GM12878 (cell line): ENCODE results near the gene ZNF687. TPM values are rescaled to one million over a fixed set of nuclear protein-coding genes. Genes with fewer than 3 reads are reported as not detected.
A peak's percentile ranks its signal among the peaks of the same experiment; 100 is the strongest.

Experiments used
- CBFB ChIP-seq: IDR thresholded peaks from 2 replicates; pipeline ENCODE4 v1.6.1; 2016; ENCODE audit warnings: antibody characterized with exemption, low read depth
- CBX3 ChIP-seq: fragments of 200-600 bp; sonication (generic); IDR thresholded peaks from 2 replicates; pipeline ENCODE4 v1.6.1; 2016; ENCODE audit warnings: low read depth, borderline replicate concordance
- EP300 ChIP-seq, 2 experiments: fragments of 150-350 bp in 1 of 2; IDR thresholded peaks; 2 replicates each; pipeline ENCODE4 v1.6.1; 2011 to 2012; ENCODE audit warnings: low read depth in 2 of 2, low read length in 2 of 2, borderline replicate concordance in 1 of 2, improper control_type of control experiment in 1 of 2, inconsistent platforms in 1 of 2; ENCODE audit not compliant: control insufficient read depth in 1 of 2
- FOS ChIP-seq: IDR thresholded peaks from 3 replicates; pipeline ENCODE4 v1.6.1; 2011; ENCODE audit warnings: borderline replicate concordance; ENCODE audit not compliant: insufficient read length; ENCODE audit errors: extremely low read depth
- KLF5 ChIP-seq: fragments of 450-650 bp; IDR thresholded peaks from 2 replicates; pipeline ENCODE4 v1.6.1; 2014; ENCODE audit warnings: mild to moderate bottlenecking; ENCODE audit not compliant: partially characterized antibody
- MTA3 ChIP-seq: IDR thresholded peaks from 2 replicates; pipeline ENCODE4 v1.6.1; 2012; ENCODE audit warnings: low read length, inconsistent platforms, borderline replicate concordance
- MYC ChIP-seq: IDR thresholded peaks from 2 replicates; pipeline ENCODE4 v1.6.1; 2011; ENCODE audit warnings: mild to moderate bottlenecking, low read length, moderate library complexity, inconsistent platforms; ENCODE audit not compliant: insufficient read depth, insufficient replicate concordance, insufficient read length, severe bottlenecking
- NFYA ChIP-seq: IDR thresholded peaks from 2 replicates; pipeline ENCODE4 v1.6.1; 2011; ENCODE audit warnings: low read depth, mild to moderate bottlenecking, low read length, improper control_type of control experiment, borderline replicate concordance
- NR2C2 ChIP-seq: IDR thresholded peaks from 2 replicates; pipeline ENCODE4 v1.6.1; 2011; ENCODE audit warnings: borderline replicate concordance, low read depth; ENCODE audit not compliant: control insufficient read depth, insufficient read length
- PAX5 ChIP-seq: IDR thresholded peaks from 2 replicates; pipeline ENCODE4 v1.6.1; 2011; ENCODE audit warnings: low read depth, low read length, borderline replicate concordance
- RAD21 ChIP-seq: IDR thresholded peaks from 2 replicates; pipeline ENCODE4 v1.6.1; 2011; ENCODE audit warnings: mild to moderate bottlenecking, low read depth, low read length, moderate library complexity; ENCODE audit not compliant: insufficient read depth
- RB1 ChIP-seq: fragments of 450-650 bp; formaldehyde crosslinking; IDR thresholded peaks from 2 replicates; pipeline ENCODE4 v1.6.1; 2017; ENCODE audit warnings: mild to moderate bottlenecking, borderline replicate concordance
- SMAD1 ChIP-seq: fragments of 450-650 bp; IDR thresholded peaks from 2 replicates; pipeline ENCODE4 v1.6.1; 2018; ENCODE audit warnings: mild to moderate bottlenecking, low read depth; ENCODE audit not compliant: partially characterized antibody
- SMC3 ChIP-seq: IDR thresholded peaks from 2 replicates; pipeline ENCODE4 v1.6.1; 2011; ENCODE audit warnings: low read length, improper control_type of control experiment, borderline replicate concordance
- TARDBP ChIP-seq: IDR thresholded peaks from 2 replicates; pipeline ENCODE4 v1.6.1; 2016; ENCODE audit warnings: borderline replicate concordance
- ZSCAN29 ChIP-seq: fragments of 450-650 bp; IDR thresholded peaks from 2 replicates; pipeline ENCODE4 v1.6.1; 2017; ENCODE audit warnings: mild to moderate bottlenecking, moderate library complexity
- polyA plus RNA-seq, 11 experiments: library from polyadenylated mRNA; depleted of rRNA in 4 of 11; unstranded in 6 of 11; stranded (reverse) in 5 of 11; fragments of >200 nt; fragmentation: Nextera tagmentation in 4 of 11; fragmentation: Illumina TruSeq in 1 of 11; extraction: Ambion mirVana in 4 of 11; extraction: Trizol in 1 of 11; gene quantifications; 1 replicate in 1 of 11; 2 replicates in 10 of 11; pipeline versions ENCODE4 v1.2.1 to v1.2.3, GENCODE V29; 2011 to 2016; ENCODE audit warnings: inconsistent platforms in 2 of 11, missing spikeins in 2 of 11, low read depth in 1 of 11
- total RNA-seq, 4 experiments: library from RNA; depleted of rRNA in 3 of 4; stranded (reverse); fragments of >200 nt in 3 of 4; fragmentation: Illumina TruSeq in 1 of 4; extraction: Trizol in 1 of 4; gene quantifications; 2 replicates each; pipeline versions ENCODE4 v1.2.1 to v1.2.3, GENCODE V29; 2013 to 2021
- TF ChIP-seq, protein P1 (sequence below): fragments of 450-650 bp; IDR thresholded peaks from 2 replicates; pipeline ENCODE4 v1.6.1; 2018; ENCODE audit warnings: mild to moderate bottlenecking, low read depth, moderate library complexity; ENCODE audit not compliant: partially characterized antibody
- TF ChIP-seq, protein P2 (sequence below): IDR thresholded peaks from 2 replicates; pipeline ENCODE4 v1.6.1; 2012; ENCODE audit warnings: low read depth, low read length, improper control_type of control experiment
- TF ChIP-seq, protein P3 (sequence below): fragments of 450-650 bp; IDR thresholded peaks from 2 replicates; pipeline ENCODE4 v1.6.1; 2017; ENCODE audit warnings: borderline replicate concordance
- TF ChIP-seq, protein P4 (sequence below): IDR thresholded peaks from 2 replicates; pipeline ENCODE4 v1.6.1; 2011; ENCODE audit warnings: low read depth, mild to moderate bottlenecking, low read length, moderate library complexity, borderline replicate concordance; ENCODE audit errors: extremely low read depth

Gene ZNF687
- total and polyA plus RNA-seq, 10 of the 15 experiments (the other 5 are each of a cell fraction or from before 2014, with no cell fraction given): 0.08 to 30.9 (median 9.9) TPM

DNA sequence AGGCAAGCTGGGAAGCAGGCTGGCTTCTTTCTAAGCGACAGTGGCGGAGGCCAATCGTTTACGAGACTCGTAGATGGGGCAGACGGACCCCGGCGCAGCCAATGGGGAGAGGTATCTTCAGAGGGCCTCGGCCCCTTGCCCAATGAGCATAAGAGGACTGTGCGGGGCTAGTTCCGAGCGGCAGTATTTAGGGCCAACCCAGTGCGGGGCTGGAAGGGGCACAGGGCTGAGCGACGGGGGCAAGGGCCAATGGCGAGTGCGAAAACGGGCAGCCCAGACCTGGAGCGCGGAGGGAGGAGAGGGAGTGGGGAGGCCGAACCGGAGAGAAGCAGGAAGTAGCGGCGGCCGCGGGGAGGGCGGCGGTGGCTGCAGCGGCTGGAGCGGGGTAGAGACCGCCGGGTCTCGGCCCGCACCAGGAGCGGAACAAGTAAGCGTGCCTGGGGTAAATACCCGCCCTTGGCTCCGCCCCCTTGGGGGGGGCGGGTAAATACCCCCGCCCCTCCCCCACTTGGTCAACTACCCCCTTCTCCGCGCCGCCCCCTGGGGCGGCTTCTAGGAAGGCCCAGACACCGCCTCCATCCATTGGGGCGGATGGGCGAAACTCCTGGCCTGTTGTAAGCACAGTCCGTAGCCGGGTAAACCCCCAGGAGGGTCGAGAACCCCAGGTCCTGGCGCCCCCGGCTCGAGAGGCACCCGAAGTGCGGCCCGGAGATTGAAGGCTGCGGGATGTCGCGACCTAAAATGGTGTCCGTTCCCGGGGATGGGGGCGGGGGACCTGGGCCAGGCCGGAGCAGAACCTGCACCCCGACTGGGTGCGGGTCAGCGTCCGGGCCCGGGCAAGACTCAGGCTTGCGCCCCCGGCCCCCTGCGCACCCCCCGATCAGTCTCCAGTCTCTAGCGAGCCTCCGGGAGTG lies at the start of gene ZNF687 (continued):
- TF ChIP-seq, protein P1, sequence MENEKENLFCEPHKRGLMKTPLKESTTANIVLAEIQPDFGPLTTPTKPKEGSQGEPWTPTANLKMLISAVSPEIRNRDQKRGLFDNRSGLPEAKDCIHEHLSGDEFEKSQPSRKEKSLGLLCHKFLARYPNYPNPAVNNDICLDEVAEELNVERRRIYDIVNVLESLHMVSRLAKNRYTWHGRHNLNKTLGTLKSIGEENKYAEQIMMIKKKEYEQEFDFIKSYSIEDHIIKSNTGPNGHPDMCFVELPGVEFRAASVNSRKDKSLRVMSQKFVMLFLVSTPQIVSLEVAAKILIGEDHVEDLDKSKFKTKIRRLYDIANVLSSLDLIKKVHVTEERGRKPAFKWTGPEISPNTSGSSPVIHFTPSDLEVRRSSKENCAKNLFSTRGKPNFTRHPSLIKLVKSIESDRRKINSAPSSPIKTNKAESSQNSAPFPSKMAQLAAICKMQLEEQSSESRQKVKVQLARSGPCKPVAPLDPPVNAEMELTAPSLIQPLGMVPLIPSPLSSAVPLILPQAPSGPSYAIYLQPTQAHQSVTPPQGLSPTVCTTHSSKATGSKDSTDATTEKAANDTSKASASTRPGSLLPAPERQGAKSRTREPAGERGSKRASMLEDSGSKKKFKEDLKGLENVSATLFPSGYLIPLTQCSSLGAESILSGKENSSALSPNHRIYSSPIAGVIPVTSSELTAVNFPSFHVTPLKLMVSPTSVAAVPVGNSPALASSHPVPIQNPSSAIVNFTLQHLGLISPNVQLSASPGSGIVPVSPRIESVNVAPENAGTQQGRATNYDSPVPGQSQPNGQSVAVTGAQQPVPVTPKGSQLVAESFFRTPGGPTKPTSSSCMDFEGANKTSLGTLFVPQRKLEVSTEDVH: no peak
- no peak for TF ChIP-seq CBFB
- TF ChIP-seq, protein P2, sequence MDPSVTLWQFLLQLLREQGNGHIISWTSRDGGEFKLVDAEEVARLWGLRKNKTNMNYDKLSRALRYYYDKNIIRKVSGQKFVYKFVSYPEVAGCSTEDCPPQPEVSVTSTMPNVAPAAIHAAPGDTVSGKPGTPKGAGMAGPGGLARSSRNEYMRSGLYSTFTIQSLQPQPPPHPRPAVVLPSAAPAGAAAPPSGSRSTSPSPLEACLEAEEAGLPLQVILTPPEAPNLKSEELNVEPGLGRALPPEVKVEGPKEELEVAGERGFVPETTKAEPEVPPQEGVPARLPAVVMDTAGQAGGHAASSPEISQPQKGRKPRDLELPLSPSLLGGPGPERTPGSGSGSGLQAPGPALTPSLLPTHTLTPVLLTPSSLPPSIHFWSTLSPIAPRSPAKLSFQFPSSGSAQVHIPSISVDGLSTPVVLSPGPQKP: no peak
- TF ChIP-seq CBX3: no peak
- TF ChIP-seq TARDBP: no peak; the same call in 1 of the 2 replicates
- 0 out of 2 replicates have a peak, but pooled peaks have one; percentile 7 for TF ChIP-seq PAX5
- TF ChIP-seq, protein P3, sequence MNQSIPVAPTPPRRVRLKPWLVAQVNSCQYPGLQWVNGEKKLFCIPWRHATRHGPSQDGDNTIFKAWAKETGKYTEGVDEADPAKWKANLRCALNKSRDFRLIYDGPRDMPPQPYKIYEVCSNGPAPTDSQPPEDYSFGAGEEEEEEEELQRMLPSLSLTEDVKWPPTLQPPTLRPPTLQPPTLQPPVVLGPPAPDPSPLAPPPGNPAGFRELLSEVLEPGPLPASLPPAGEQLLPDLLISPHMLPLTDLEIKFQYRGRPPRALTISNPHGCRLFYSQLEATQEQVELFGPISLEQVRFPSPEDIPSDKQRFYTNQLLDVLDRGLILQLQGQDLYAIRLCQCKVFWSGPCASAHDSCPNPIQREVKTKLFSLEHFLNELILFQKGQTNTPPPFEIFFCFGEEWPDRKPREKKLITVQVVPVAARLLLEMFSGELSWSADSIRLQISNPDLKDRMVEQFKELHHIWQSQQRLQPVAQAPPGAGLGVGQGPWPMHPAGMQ: peak; percentile 94
- TF ChIP-seq KLF5: peak; percentile 98
- TF ChIP-seq RAD21: no peak
- peak; percentile 41; the same call in 1 of the 2 replicates for TF ChIP-seq NFYA
- no peak for TF ChIP-seq NR2C2
- TF ChIP-seq MTA3: no peak
- TF ChIP-seq SMAD1: no peak
- TF ChIP-seq EP300 (IDR thresholded peaks at IDR 0.05; ENCODE audit: borderline replicate concordance in 1 of 2, control insufficient read depth in 1 of 2, low read depth in 2 of 2, low read length in 2 of 2): 0 out of 4 replicates have a peak, but pooled peaks of 1 of the 2 experiments have one; percentile 4
- TF ChIP-seq ZSCAN29: peak; percentile 77
- TF ChIP-seq RB1: no peak
- TF ChIP-seq MYC: no peak
- TF ChIP-seq FOS: peak; percentile 97
- TF ChIP-seq SMC3: no peak
- TF ChIP-seq, protein P4, sequence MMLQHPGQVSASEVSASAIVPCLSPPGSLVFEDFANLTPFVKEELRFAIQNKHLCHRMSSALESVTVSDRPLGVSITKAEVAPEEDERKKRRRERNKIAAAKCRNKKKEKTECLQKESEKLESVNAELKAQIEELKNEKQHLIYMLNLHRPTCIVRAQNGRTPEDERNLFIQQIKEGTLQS: no peak
